GM18870 (cell line): ENCODE measurements around the gene RYR1.
"Not testable (repeated sequence)": the region's sequence is repeated elsewhere in the genome, so short reads cannot be mapped to it uniquely, and the experiment has no call there.

Experiments
- ATAC-seq: cut with Tn5 transposase; IDR thresholded peaks from one replicate; pipeline ENCODE4 v1.9.1; 2021; ENCODE audit warnings: moderate library complexity; ENCODE audit not compliant: unreplicated experiment

RYR1 gene

GRCh38 chr19:38455031-38455430 lies 21.5 kb downstream of the RYR1 start:
- no peak for ATAC-seq

DNA sequence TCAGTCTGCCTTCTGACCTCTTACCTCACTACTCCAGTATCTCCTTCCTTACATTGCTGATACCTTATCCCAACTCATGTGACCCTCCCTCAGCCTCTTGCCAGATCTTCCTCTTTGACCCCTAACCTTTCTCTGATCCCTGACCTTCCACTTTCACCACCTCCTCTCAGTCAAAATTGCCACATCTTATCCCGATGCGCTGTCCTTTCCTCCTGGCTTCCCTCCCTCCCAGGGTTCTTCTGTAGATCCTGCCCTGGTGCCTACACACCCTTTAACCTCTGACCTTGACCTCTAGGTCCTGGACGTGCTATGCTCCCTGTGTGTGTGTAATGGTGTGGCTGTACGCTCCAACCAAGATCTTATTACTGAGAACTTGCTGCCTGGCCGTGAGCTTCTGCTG lies 23.7 kb downstream of the RYR1 start:
- no peak for ATAC-seq

DNA sequence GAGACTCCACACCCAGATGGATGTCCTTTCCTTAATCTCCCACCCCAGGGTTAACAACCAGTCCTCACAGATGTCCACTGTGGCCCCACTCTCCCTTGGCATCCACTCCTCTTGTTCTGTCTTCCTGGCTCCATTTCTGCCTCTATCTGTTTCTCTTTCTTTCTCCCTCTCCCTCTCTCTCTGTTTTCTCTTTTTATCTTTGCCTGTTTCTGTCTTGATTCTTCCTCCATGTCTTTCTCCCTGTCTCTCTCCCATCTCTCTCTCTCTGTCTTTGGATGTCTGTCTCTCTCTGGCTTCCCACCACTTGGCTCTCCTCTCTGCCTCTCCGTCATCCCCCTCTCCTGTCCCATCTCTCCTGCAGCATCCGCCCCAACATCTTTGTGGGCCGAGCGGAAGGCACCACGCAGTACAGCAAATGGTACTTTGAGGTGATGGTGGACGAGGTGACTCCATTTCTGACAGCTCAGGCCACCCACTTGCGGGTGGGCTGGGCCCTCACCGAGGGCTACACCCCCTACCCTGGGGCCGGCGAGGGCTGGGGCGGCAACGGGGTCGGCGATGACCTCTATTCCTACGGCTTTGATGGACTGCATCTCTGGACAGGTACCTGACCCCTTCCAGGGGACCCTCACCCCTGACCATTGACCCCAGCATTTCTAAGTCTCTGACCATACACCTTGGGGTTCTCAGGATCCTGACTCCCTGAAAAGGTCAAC lies 24.4 kb downstream of the RYR1 start:
- no peak for ATAC-seq

DNA sequence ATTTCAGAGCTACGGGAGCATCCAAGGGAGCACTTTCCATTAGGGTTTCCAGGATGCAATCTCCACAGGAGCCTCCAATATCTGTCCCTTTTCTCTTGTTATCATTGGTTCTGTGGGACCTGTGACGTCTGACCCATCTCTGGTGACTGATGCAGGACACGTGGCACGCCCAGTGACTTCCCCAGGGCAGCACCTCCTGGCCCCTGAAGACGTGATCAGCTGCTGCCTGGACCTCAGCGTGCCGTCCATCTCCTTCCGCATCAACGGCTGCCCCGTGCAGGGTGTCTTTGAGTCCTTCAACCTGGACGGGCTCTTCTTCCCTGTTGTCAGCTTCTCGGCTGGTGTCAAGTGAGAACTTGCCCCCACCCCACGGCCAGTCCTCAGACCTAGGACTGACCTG lies 25.5 kb downstream of the RYR1 start:
- no peak for ATAC-seq

GRCh38 chr19:38463365-38463764 lies 29.9 kb downstream of the RYR1 start:
- ATAC-seq = no peak

DNA sequence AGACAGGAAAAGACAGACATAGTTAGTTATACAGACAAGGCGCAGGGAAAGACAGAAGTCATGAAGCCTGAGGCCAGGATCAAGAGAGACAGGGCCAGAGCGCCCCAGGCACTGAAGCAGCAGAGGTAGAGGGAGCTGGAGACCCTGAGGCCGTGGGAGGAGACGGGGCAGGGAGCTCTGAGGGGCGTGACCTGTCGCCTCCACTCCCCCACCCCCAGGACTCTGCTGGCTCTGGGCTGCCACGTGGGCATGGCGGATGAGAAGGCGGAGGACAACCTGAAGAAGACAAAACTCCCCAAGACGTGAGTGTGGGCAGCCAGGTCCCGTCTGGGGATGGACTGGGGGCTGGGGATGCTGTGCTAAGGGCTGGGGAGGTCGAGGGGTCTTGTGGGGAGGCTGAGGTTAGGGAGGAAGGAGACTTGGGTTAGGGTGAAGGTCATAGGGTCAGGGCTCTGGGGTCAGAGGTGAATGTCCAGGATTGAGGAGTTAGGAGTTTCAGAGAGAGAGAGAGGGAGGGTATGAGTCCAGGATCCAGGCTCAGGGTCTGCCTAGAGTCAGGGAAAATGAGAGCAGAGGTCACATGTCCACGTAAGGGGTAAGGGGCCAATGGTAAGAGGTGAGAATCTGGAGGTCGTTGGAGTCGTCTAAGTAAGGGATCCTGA lies 31.1 kb downstream of the RYR1 start:
- no peak for ATAC-seq

DNA sequence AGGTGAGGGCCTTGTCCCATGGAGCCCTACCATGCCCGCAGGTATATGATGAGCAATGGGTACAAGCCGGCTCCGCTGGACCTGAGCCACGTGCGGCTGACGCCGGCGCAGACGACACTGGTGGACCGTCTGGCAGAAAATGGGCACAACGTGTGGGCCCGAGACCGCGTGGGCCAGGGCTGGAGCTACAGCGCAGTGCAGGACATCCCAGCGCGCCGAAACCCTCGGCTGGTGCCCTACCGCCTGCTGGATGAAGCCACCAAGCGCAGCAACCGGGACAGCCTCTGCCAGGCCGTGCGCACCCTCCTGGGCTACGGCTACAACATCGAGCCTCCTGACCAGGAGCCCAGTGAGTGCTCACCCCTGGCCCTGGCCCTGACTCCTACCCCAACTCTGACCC lies 32.6 kb downstream of the RYR1 start:
- no peak for ATAC-seq

DNA sequence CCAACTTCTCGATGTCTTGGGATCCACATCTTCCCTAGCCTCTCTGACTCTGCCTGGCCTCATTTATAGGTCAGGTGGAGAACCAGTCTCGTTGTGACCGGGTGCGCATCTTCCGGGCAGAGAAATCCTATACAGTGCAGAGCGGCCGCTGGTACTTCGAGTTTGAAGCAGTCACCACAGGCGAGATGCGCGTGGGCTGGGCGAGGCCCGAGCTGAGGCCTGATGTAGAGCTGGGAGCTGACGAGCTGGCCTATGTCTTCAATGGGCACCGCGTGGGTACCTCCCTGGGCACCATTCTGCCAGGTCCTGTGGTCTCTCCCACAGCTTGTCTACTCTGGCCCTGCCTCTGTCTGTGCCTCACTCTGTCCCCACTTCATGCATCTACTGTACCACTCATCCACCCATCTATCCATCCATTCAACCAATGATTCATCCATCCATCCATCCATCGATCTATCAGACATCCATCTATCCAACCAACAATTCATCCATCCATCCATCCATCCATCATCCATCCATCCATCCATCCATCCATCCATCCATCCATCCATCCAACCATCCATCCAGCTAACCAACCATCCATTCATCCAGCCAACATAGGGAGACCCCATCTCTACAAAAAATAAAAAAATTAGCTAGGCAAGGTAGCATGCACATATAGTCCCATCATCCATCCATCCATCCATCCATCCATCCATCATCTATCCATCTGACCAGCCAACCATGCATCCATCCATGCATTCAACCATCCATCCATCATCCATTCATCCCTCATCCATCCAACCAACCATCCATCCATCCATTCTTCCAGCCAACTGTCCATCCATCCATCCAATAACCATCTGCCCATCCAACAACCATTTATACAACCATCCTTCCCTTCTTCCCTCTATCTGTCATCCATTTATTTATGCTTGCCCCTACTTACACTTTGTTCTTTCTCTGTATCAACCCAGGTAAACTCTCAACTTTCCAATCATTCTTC lies 34.3 kb downstream of the RYR1 start:
- no peak for ATAC-seq

DNA sequence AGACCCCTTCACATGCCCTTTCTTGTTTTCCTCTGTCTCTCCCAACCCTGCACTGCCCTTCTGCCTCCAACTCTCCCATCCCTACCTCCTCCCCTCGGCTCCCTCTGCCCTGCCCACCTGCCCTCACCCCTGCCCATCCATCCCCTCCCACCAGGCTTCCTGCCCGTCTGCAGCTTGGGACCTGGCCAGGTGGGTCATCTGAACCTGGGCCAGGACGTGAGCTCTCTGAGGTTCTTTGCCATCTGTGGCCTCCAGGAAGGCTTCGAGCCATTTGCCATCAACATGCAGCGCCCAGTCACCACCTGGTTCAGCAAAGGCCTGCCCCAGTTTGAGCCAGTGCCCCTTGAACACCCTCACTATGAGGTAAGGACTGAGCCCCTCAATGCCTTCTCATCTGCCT lies 35.7 kb downstream of the RYR1 start:
- no peak for ATAC-seq

DNA sequence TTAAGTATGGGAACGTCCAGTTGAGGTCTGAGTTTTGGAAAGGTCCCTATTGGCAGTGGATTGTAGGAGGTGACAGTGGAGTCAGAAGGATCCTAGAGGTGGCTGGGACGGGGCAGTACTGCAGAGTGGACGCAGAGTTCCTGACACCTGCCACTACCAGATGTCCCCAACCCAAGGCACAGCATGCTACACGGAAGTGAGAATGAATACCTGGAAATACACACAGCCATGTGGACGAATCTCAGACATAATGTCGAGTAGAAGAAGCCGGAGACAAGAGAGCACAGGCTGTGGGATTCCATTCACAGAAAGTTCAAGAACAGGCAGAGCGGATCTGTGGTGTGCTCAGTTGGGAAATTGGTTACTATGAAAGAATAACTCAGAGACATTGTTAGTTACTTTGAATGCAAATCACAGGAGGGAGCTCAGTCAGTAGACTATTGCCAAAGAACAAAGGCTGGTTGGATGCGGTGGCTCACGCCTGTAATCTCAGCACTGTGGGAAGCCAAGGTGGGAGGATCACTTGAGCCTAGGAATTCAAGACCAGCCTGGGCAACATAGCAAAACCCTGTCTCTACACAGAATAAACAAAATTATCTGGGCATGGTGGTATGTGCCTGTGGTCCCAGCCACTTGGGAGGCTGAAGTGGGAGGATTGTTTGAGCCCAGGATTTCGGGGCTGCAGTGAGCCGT lies 37.4 kb downstream of the RYR1 start:
- no peak for ATAC-seq

- not testable (repeated sequence) for ATAC-seq
These were observed 39.2 kb downstream of the RYR1 start for GRCh38 chr19:38472725-38473124.

DNA sequence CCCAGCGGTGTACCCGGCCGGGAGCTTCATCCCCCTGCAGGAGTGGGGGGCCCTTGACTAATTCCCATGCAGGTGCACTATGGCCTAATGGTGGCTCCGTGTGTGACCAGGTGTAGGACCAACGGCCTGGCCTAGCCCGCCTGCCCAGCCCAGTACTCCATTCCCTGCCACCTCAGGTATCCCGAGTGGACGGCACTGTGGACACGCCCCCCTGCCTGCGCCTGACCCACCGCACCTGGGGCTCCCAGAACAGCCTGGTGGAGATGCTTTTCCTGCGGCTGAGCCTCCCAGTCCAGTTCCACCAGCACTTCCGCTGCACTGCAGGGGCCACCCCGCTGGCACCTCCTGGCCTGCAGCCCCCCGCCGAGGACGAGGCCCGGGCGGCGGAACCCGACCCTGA lies 39.7 kb downstream of the RYR1 start:
- no peak for ATAC-seq

DNA sequence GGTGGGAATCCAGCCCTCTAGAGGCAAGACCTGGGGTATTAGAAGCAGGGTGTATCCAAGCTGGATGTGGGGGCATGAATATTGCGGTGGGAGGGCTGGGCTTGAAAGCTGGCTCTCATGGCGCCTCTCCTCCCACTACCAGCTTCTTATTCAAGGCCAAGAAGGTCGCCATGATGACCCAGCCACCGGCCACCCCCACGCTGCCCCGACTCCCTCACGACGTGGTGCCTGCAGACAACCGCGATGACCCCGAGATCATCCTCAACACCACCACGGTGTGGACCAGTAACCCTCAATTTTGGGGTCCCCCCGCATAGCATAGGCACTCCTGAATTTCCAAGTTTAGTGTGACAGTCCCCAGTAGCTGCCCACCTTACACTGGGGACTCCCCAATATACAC lies 41.7 kb downstream of the RYR1 start:
- no peak for ATAC-seq

DNA sequence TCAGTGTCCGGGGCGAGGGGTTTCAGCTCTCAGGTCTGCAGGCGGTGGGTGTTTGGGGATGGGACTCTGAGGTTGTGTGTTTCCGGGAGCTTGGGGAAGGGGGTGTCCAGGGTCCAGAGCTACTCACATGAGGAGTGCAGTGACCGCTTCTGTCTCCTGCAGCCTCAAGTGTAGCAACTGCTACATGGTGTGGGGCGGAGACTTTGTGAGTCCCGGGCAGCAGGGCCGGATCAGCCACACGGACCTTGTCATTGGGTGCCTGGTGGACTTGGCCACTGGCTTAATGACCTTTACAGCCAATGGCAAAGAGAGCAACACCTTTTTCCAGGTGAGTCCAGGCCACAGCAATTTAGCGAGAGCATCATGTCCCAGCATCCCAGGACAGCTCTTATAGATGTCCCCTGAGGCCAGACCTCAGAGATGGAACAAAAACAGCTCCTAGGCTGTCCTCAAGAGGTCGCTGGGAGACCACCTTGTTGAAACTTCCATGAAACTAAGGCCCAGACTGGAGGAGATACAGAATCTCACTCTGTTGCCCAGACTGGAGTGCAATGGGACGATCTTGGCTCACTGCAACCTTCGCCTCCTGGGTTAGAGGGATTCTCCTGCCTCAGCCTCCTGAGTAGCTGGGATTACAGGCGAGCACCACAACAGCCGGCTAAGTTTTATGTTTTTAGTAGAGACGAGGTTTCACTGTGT lies 44.9 kb downstream of the RYR1 start:
- no peak for ATAC-seq

GRCh38 chr19:38482496-38482895 lies 49.0 kb downstream of the RYR1 start:
- ATAC-seq = no peak

DNA sequence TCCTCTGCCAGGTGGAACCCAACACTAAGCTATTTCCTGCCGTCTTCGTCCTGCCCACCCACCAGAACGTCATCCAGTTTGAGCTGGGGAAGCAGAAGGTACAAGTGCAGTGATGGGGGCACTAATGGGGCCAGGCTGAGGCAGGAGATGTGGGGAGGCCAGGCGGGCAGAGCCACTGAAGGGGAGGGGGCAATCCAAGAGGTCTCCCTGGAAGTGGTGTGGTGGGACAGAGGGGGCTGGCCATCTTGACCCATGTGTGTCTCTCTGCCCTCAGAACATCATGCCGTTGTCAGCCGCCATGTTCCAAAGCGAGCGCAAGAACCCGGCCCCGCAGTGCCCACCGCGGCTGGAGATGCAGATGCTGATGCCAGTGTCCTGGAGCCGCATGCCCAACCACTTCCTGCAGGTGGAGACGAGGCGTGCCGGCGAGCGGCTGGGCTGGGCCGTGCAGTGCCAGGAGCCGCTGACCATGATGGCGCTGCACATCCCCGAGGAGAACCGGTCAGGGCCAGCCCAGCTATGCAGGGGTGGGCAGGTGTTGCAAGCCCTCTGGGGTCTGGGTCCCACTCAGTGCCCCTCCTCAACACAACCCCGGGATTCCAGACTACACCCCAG lies 49.6 kb downstream of the RYR1 start:
- ATAC-seq = no peak

DNA sequence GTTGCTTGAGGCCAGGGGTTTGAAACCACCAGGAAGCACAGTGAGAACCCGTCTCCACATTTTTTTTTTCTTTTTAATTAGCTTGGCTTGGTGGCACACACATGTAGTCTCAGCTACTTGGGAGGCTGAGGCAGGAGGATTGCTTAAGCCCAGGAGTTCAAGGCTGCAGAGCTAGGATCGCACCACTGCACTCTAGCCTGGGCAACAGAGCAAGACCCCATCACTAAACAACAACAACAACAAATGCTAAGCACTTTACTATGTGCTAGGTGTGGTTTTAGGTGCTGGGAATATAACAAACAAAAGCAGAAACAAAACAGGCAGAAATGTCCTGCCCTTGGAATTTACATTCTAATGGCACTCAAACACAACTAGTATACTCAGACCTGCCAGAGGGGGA lies 51.3 kb downstream of the RYR1 start:
- no peak for ATAC-seq

DNA sequence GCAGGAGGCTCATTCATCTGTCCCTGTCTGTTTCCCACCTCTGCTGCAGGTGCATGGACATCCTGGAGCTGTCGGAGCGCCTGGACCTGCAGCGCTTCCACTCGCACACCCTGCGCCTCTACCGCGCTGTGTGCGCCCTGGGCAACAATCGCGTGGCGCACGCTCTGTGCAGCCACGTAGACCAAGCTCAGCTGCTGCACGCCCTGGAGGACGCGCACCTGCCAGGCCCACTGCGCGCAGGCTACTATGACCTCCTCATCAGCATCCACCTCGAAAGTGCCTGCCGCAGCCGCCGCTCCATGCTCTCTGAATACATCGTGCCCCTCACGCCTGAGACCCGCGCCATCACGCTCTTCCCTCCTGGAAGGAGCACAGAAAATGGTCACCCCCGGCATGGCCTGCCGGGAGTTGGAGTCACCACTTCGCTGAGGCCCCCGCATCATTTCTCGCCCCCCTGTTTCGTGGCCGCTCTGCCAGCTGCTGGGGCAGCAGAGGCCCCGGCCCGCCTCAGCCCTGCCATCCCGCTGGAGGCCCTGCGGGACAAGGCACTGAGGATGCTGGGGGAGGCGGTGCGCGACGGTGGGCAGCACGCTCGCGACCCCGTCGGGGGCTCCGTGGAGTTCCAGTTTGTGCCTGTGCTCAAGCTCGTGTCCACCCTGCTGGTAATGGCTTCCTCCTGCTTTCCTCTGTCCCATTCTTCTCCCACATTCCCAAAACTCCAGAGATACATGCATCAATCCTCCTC lies 52.2 kb downstream of the RYR1 start:
- no peak for ATAC-seq

DNA sequence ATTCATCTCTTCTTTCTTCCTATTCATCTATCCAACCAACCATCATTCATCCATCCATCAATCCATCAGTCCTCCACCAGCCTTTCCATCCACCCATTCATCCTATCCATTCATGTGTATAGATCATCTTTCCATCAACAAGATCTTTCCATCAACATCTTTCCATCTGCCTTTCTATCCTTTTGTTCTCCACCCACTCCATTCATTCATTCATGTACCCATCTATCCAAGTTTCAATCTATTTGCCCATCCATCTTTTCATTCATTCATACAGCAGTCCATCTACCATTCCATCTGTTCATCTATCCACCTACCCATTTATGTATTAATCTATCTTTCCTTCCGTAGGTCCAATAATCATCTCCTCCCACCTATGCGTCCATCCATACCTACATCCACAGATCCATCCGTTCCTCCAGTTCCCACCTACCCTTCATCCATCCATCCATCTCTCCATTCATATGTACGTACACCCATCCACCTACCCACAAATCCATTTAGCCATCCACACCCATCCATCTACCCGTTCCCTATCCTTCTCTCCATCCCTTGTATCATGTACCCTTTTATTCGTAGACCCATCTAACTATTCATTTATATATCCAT lies 53.3 kb downstream of the RYR1 start:
- no peak for ATAC-seq
